ENCODE data around the gene ANKRD44. TPM values are rescaled to one million over a fixed set of nuclear protein-coding genes. Genes with fewer than 3 reads are reported as not detected.
A peak's percentile ranks its signal among the peaks of the same experiment; 100 is the strongest.

The ANKRD44 gene
- total RNA-seq, 2 donors from 2014 or later = 7.0 to 10.1 TPM

DNA sequence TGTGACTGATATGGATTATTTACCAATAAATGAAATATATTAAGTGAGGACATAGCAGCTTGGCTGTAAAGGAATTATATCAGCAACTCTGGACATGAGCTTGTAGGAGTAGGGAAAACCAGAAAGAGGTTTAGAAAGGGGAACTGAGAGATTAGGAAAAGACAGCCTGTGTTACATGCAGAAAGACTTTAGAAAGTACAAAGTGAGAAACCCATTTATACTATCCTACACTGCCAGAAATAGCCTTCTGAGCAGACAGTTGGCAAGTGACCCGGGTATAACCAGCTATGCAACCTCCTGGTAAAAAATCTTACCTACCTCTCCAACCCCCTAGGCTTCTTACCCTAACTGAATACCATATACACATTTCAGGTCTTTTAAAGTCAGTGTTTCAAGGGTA is 134.1 kb downstream of the ANKRD44 start:
- TF ChIP-seq, protein P1, sequence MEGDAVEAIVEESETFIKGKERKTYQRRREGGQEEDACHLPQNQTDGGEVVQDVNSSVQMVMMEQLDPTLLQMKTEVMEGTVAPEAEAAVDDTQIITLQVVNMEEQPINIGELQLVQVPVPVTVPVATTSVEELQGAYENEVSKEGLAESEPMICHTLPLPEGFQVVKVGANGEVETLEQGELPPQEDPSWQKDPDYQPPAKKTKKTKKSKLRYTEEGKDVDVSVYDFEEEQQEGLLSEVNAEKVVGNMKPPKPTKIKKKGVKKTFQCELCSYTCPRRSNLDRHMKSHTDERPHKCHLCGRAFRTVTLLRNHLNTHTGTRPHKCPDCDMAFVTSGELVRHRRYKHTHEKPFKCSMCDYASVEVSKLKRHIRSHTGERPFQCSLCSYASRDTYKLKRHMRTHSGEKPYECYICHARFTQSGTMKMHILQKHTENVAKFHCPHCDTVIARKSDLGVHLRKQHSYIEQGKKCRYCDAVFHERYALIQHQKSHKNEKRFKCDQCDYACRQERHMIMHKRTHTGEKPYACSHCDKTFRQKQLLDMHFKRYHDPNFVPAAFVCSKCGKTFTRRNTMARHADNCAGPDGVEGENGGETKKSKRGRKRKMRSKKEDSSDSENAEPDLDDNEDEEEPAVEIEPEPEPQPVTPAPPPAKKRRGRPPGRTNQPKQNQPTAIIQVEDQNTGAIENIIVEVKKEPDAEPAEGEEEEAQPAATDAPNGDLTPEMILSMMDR (IDR thresholded peaks at IDR 0.05) = no peak
- Histone ChIP-seq H3K9me3 (no peaks in the 10 kb centered on the region), H3K4me3 (no peak overlapping the region), H3K4me1 (peaks cover 0 to 11% of the 10 kb centered on the region in 2 donors), H3K36me3 (no peaks in the 10 kb centered on the region), H3K27me3 (no peaks in the 10 kb centered on the region), H3K27ac (no peak overlapping the region)
- DNase-seq (ENCODE audit: low spot score) = no peak

DNA sequence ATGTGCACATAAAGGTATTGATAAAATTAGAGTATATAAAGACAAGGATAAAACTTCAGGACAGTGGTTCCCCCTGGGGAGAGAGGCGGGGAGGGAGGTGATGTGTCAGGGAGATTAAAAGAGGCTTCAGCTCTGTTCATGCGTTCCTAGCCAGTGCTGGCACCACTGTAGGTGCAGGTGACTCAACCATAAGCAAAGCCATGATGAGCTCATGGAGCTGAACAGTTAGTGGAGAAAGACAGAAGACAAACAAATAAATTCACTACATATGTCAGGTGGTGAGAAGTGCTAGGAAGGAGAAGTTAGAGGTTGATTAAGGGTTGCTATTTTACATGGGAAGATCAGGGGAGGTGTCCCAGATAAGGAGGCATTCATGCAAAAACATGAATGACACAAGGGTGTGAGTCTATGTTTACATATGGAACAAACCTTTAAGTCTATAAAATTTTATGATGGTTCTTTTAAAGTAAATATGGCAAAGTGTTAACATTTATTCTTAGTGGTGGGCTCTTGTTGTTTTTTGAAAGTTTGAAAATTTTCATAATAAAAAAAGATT is 136.0 kb downstream of the ANKRD44 start:
- DNase-seq (ENCODE audit: low spot score) = no peak
- Histone ChIP-seq H3K27me3 (no peaks in the 10 kb centered on the region), H3K4me3 (no peak overlapping the region), H3K4me1 (peaks cover 0 to 2% of the 10 kb centered on the region in 2 donors), H3K27ac (no peak overlapping the region), H3K9me3 (no peaks in the 10 kb centered on the region), H3K36me3 (no peaks in the 10 kb centered on the region)
- TF ChIP-seq, protein P1 (IDR thresholded peaks at IDR 0.05) = no peak

DNA sequence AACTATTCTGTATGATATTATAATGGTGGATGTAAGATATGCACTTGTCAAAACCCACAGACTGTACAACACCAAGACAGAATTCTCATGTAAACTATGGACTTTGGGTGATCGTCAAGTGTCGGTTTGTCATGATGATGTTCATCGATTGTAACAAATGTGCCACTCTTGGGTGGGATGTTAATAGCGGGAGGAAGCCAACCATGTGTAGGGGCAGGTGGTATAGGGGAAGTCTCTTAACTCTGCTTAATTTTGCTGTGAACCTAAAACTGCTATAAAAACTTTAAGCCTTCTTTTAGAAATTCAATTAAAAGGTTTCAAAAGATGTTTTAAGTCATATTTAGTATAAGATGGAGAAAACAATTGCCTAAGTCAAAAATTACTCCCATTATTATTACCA is 139.0 kb downstream of the ANKRD44 start:
- Histone ChIP-seq H3K4me1 (no peaks in the 10 kb centered on the region), H3K27me3 (no peaks in the 10 kb centered on the region), H3K9me3 (no peaks in the 10 kb centered on the region), H3K27ac (no peak overlapping the region), H3K36me3 (no peaks in the 10 kb centered on the region), H3K4me3 (no peak overlapping the region)
- DNase-seq (ENCODE audit: low spot score) = no peak
- TF ChIP-seq, protein P1 (IDR thresholded peaks at IDR 0.05) = no peak

DNA sequence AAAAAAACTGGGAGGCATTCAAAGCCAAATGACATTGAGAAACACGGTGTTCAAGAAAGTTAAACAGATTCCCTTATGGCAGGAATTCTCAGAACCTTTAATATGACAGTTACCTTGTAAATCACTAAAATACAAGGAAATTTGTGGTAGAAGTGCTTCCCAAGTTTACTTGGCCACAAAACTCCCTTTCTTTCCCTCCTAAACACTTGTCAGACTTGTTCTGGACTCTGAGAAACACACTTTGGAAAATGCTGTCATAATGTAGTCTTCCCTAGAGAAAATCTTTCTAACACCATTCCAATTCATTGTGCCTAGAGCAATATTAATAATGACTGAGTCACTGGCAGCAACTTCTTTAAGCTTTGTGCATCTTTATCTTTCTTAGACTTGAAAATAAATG is 140.4 kb downstream of the ANKRD44 start:
- Histone ChIP-seq H3K27ac (no peak overlapping the region), H3K27me3 (no peaks in the 10 kb centered on the region), H3K4me1 (no peaks in the 10 kb centered on the region), H3K4me3 (no peak overlapping the region), H3K9me3 (no peaks in the 10 kb centered on the region), H3K36me3 (no peaks in the 10 kb centered on the region)
- TF ChIP-seq, protein P1 (IDR thresholded peaks at IDR 0.05) = no peak
- no peak for DNase-seq (ENCODE audit: low spot score)

DNA sequence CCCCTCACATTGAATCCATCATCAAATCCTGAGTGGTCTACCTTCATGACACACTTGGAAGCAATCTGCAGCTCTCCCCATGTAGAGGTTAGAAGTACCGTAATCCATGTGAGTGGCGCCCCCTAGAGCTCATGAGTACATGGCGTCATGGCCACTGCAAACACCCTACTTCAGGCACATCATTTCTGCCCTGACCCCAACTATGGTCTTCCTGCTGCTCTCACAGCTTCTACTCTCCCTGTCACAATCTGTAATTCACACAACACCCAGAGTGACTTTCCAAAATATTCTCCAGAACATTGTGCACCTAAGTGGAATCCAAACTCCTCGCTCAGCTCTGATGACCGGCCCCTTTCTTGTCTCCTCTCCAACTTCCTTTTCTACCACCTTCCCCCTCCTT is 141.9 kb downstream of the ANKRD44 start:
- Histone ChIP-seq H3K4me3 (no peak overlapping the region), H3K4me1 (peaks cover 0 to 10% of the 10 kb centered on the region in 2 donors), H3K9me3 (no peaks in the 10 kb centered on the region), H3K27ac (no peak overlapping the region), H3K27me3 (no peaks in the 10 kb centered on the region), H3K36me3 (no peaks in the 10 kb centered on the region)
- peak; percentile 69 for DNase-seq (ENCODE audit: low spot score)
- TF ChIP-seq, protein P1 (IDR thresholded peaks at IDR 0.05) = peak; percentile 21 to 65

Measured in right atrium auricular region (tissue), 2 donors.